Breast epithelium (tissue), 3 donors: ENCODE results near the gene MZF1.

Experiments used
- POLR2AphosphoS5 ChIP-seq, 3 donors: sonication (generic); formaldehyde crosslinking; IDR thresholded peaks; one replicate each; pipeline ENCODE4 v1.6.1; 2017; ENCODE audit warnings: antibody characterized with exemption in 3 of 3
- TF ChIP-seq, protein P1 (sequence below), 3 donors: fragments of 450-650 bp; IDR thresholded peaks; one replicate each; pipeline ENCODE4 v1.5.1; 2016 to 2017; ENCODE audit warnings: antibody characterized with exemption in 3 of 3, mild to moderate bottlenecking in 3 of 3, moderate library complexity in 3 of 3

DNA sequence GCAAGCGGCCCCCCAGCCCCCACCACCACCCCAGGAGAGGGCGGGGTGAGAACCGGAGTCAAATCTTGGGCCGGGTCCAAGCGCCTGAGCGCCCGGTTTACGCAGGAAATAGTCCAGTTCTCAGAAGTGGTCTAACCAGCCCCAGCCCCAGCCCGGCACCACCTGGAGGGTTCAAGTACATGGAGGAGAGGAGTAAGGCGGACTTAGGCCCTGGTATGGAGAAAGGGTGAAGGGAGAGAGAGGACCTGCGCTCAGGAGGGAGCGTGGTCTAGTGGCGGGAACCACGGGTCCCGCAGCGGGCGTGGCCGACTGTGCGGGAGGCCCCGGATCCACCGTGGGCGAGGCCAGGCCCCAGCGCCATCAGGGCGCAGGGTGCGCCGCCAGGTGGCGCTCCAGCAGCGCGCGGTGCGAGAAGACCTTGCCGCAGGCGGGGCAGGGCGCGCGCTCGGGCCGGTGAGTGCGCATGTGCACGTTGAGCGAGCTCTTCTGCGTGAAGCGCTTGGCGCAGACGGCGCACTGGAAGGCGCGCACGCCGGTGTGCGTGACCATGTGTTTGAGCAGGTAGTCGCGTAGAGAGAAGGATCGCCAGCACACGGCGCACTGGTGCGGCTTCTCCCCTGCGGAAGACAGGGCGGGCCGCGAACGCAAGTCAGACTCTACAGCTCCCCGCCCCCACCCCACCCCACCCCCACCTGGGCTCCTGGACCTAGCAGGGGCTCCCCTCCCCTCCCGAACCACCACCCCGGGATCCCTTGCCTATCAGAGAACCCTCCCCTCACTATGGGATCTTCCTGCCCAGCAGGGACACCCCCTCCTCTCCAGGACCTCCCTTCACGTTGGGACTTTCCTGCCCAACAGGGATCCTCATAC, 59.2 kb downstream of the MZF1 start:
- TF ChIP-seq, protein P1, sequence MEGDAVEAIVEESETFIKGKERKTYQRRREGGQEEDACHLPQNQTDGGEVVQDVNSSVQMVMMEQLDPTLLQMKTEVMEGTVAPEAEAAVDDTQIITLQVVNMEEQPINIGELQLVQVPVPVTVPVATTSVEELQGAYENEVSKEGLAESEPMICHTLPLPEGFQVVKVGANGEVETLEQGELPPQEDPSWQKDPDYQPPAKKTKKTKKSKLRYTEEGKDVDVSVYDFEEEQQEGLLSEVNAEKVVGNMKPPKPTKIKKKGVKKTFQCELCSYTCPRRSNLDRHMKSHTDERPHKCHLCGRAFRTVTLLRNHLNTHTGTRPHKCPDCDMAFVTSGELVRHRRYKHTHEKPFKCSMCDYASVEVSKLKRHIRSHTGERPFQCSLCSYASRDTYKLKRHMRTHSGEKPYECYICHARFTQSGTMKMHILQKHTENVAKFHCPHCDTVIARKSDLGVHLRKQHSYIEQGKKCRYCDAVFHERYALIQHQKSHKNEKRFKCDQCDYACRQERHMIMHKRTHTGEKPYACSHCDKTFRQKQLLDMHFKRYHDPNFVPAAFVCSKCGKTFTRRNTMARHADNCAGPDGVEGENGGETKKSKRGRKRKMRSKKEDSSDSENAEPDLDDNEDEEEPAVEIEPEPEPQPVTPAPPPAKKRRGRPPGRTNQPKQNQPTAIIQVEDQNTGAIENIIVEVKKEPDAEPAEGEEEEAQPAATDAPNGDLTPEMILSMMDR (IDR thresholded peaks at IDR 0.05), result peak; percentile 71 to 93 (median 74)
- TF ChIP-seq POLR2AphosphoS5 (IDR thresholded peaks at IDR 0.05), result peak; percentile 66 to 81 (median 74)
